Astrocyte of the cerebellum (primary cell): ENCODE data around the gene FGF7.
"Not testable (repeated sequence)": the region's sequence is repeated elsewhere in the genome, so short reads cannot be mapped to it uniquely, and the experiment has no call there.

ENCODE experiments used
- DNase-seq: peaks from one replicate; pipeline ENCODE4 v3.0.0-alpha.2; 2011; ENCODE audit warnings: low read depth
- H3K4me3 ChIP-seq: 2 replicates; pipeline ENCODE4 v1.5.1; 2011; ENCODE audit warnings: mild to moderate bottlenecking, low read depth, low read length, moderate library complexity
- CTCF ChIP-seq: IDR thresholded peaks from 2 replicates; pipeline ENCODE4 v1.5.1; 2012; ENCODE audit warnings: low read length, low read depth, moderate library complexity, mild to moderate bottlenecking; ENCODE audit errors: missing control alignments
- in situ Hi-C: cut with HindIII; loops from 2 replicates; pipeline ENCODE4 v1.10.0; 2017; ENCODE audit warnings: low sequenced_read_pairs

FGF7 gene

GRCh38 chr15:49423021-49423420 lies at the start of gene FGF7:
Gene FGF7 (plus strand): TSS chr15:49423242. CDS start chr15:49424298, 1,056 bp downstream.
- DNase-seq: no peak
- no peak for TF ChIP-seq CTCF
- in situ Hi-C loops: no loop called here
- no peak within 1 kb of the TSS for H3K4me3 ChIP-seq

GRCh38 chr15:49379996-49380395 lies 43.0 kb upstream of the FGF7 start:
- TF ChIP-seq CTCF: no peak
- no peak for DNase-seq
- H3K4me3 ChIP-seq: no peak overlapping the region
- in situ Hi-C loops: no loop called here

GRCh38 chr15:49380912-49381311 lies 42.1 kb upstream of the FGF7 start:
- DNase-seq: no peak
- TF ChIP-seq CTCF: no peak
- in situ Hi-C loops: no loop called here
- H3K4me3 ChIP-seq: no peak overlapping the region

GRCh38 chr15:49382394-49382793 lies 40.6 kb upstream of the FGF7 start:
- no peak overlapping the region for H3K4me3 ChIP-seq
- TF ChIP-seq CTCF: no peak
- in situ Hi-C loops: no loop called here
- DNase-seq: no peak

- no peak for DNase-seq
- TF ChIP-seq CTCF: no peak
- in situ Hi-C loops: no loop called here
These were observed 39.8 kb upstream of the FGF7 start for GRCh38 chr15:49383266-49383665.

GRCh38 chr15:49387471-49387870 lies 35.6 kb upstream of the FGF7 start:
- no peak overlapping the region for H3K4me3 ChIP-seq
- in situ Hi-C loops: no loop called here
- TF ChIP-seq CTCF: no peak
- DNase-seq: no peak

More at GRCh38 chr15:49383266-49383665, 39.8 kb upstream of the FGF7 start:
- no peak overlapping the region for H3K4me3 ChIP-seq

GRCh38 chr15:49402515-49403296 lies 20.3 kb upstream of the FGF7 start:
- in situ Hi-C loops, DNase-seq, H3K4me3 ChIP-seq: not testable (repeated sequence)
